ENCODE results near the gene SETD2. TPM values are rescaled to one million over a fixed set of nuclear protein-coding genes. Genes with fewer than 3 reads are reported as not detected.

SETD2 gene
- total RNA-seq, 1 experiment from 2014 or later: 60.8 TPM

DNA sequence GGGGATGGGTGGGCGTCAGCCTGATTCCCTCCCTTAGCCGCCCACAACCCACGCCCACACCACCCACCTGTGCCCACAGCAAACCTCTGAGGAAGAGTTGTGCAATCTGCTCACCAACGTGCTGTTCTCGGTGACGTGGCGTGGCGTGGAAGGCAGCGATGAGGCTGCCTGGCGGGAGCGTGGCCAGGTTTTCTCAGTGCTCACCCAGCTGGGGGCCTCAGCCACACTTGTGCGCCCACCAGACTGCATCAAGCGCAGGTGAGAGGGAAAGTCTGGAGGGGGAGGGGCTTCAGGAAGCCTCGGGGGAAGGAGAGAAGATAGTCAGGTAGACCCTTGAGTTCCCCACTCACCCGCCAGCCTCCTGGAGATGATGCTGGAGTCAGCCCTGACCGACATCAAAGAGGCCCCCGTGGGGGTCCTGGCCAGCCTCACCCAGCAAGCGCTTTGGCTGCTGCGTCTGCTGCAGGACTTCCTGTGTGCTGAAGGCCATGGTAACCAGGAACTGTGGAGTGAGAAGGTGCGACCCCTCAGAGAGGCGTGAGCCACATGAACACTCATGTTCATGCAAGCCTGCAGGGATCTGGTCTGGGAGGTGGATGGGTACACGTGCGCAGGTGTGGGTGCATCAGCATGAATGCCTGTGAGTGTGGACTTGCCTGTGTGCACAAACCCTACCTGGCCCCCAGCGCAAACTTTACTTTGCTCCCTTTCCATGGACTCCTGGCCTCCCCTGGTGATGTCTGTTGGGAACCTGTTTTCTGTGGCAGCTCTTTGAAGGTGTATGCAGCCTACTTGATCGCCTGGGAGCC is 162.8 kb downstream of the SETD2 start:
- Histone ChIP-seq H3K4ac (ENCODE audit: low read depth, low read length) (no peak overlapping the region), H4K8ac (replicated peaks; ENCODE audit: insufficient read length, low read depth, low read length) (no peak overlapping the region), H3K4me2 (ENCODE audit: insufficient read depth, insufficient read length, low read length) (no peak overlapping the region), H2BK15ac (ENCODE audit: low read depth, low read length) (no peak overlapping the region), H2BK12ac (ENCODE audit: insufficient read length, low read depth, low read length) (no peak overlapping the region), H3K9me3 (ENCODE audit: control insufficient read depth, low read depth, low read length) (no peaks in the 10 kb centered on the region), H2AFZ (ENCODE audit: low read length) (no peak overlapping the region), H3K4me1 (ENCODE audit: insufficient read depth, low read length) (no peaks in the 10 kb centered on the region), H2BK5ac (ENCODE audit: insufficient read length, low read length) (no peak overlapping the region), H3K79me1 (ENCODE audit: insufficient read depth, low read depth, low read length, poor library complexity, severe bottlenecking) (no peaks in the 10 kb centered on the region), H2BK120ac (ENCODE audit: low read depth, low read length, poor library complexity, severe bottlenecking) (no peak overlapping the region), H3T11ph (ENCODE audit: low read length) (no peak overlapping the region), H3K23ac (ENCODE audit: insufficient read length, low read depth, low read length) (no peak overlapping the region), H3K18ac (ENCODE audit: insufficient read length, low read depth, low read length) (no peak overlapping the region), H3K27me3 (ENCODE audit: insufficient read depth, low read length) (no peaks in the 10 kb centered on the region), H4K91ac (ENCODE audit: insufficient read length, low read depth, low read length) (no peak overlapping the region), H3K27ac (ENCODE audit: insufficient read length, low read depth, low read length) (no peak overlapping the region), H3K56ac (ENCODE audit: insufficient read length, low read depth, low read length) (no peak overlapping the region), H3K79me2 (ENCODE audit: insufficient read depth, low read length) (no peaks in the 10 kb centered on the region), H4K5ac (ENCODE audit: insufficient read length, low read depth, low read length) (no peak overlapping the region), H3K9ac (ENCODE audit: extremely low read depth, insufficient read length, low read length) (no peak overlapping the region), H4K20me1 (ENCODE audit: control insufficient read depth, insufficient read depth, insufficient read length) (no peaks in the 10 kb centered on the region), H3K14ac (ENCODE audit: insufficient read depth, low read length) (no peak overlapping the region; the same call in 1 of the 2 replicates), H2BK20ac (ENCODE audit: low read depth, low read length, poor library complexity, severe bottlenecking) (no peak overlapping the region), H2AK5ac (ENCODE audit: insufficient read length, low read length) (no peak overlapping the region), H3K23me2 (ENCODE audit: insufficient read length, low read depth, low read length, poor library complexity, severe bottlenecking) (no peaks in the 10 kb centered on the region)
- peaks cover 5 to 8% of the 10 kb centered on the region in 2 experiments for H3K4me1 Mint-ChIP-seq
- H3K4me3 Mint-ChIP-seq: no peak overlapping the region
- no CpG with 5 or more reads among the region's 25 CpGs for WGBS (ENCODE audit: extremely low coverage, insufficient read length, low lambda C conversion rate)
- peaks cover 22 to 41% (median 39%) of the 10 kb centered on the region in 3 experiments for H3K36me3 Mint-ChIP-seq (ENCODE audit: insufficient read depth in 1 of 3, low read depth in 3 of 3)
- no peak for DNase-seq
- H3K9me3 Mint-ChIP-seq: no peaks in the 10 kb centered on the region; a peak in 1 of 5 replicates
- no peak for TF ChIP-seq CTCF (conservative IDR thresholded peaks at IDR 0.05)
- H3K27ac Mint-ChIP-seq: no peak overlapping the region
- H3K27me3 Mint-ChIP-seq (ENCODE audit: low read depth): no peaks in the 10 kb centered on the region

Data from H9 (cell line).